Fibroblast of skin of back (primary cell): Measurements from ENCODE around the gene TNFRSF12A.
A peak's percentile ranks its signal among the peaks of the same experiment; 100 is the strongest.

Source experiments
- DNase-seq: peaks from one replicate; pipeline ENCODE4 v3.0.0-alpha.2; 2013

The TNFRSF12A gene

GRCh38 chr16:3012828-3013420, 7.2 kb upstream of the TNFRSF12A start, which contains the start of gene CLDN9:
CLDN9 (plus strand) TSS chr16:3012923; CDS start chr16:3013363, 440 bp downstream.
- peak; percentile 31 for DNase-seq

- DNase-seq, result no peak
These were observed 6.6 kb upstream of the TNFRSF12A start for GRCh38 chr16:3013491-3013951.

- no peak for DNase-seq
These were observed 6.0 kb upstream of the TNFRSF12A start for GRCh38 chr16:3013998-3014690.

GRCh38 chr16:3014971-3015370, 5.2 kb upstream of the TNFRSF12A start:
- no peak for DNase-seq

- no peak for DNase-seq
These were observed 4.2 kb upstream of the TNFRSF12A start for GRCh38 chr16:3015865-3016521.

- DNase-seq, result no peak
These were observed 2.8 kb upstream of the TNFRSF12A start for GRCh38 chr16:3017344-3017743.

- DNase-seq, result peak; percentile 23
These were observed 2.2 kb upstream of the TNFRSF12A start, which contains the start of gene CLDN6 for GRCh38 chr16:3017794-3018506. CLDN6 (minus strand) TSS chr16:3018183; CDS start chr16:3016021, 2,162 bp downstream.

- no peak for DNase-seq
These were observed 448 bp upstream of the TNFRSF12A start for GRCh38 chr16:3019594-3020246.

GRCh38 chr16:3020604-3021448, 658 bp downstream of the TNFRSF12A start:
- DNase-seq, result peak; percentile 93

- DNase-seq, result peak; percentile 98
These were observed 1.5 kb downstream of the TNFRSF12A start for GRCh38 chr16:3021449-3022207.

GRCh38 chr16:3022208-3022683, 2.1 kb downstream of the TNFRSF12A start:
- DNase-seq, result peak; percentile 98

- peak; percentile 84 for DNase-seq
These were observed 2.7 kb downstream of the TNFRSF12A start for GRCh38 chr16:3022684-3023414.

- DNase-seq, result peak; percentile 91
These were observed 3.2 kb downstream of the TNFRSF12A start for GRCh38 chr16:3023415-3023668.

- DNase-seq, result peak; percentile 97
These were observed 3.7 kb downstream of the TNFRSF12A start, which contains the start of the genes HCFC1R1 and THOC6 for GRCh38 chr16:3023669-3024478. HCFC1R1 (minus strand) TSS chr16:3023942; CDS start chr16:3023941, 1 bp downstream. THOC6 (plus strand) TSS chr16:3024035; CDS start chr16:3024327, 292 bp downstream.

- no peak for DNase-seq
These were observed 5.1 kb downstream of the TNFRSF12A start for GRCh38 chr16:3025032-3026002.

GRCh38 chr16:3026003-3026378, 5.8 kb downstream of the TNFRSF12A start:
- DNase-seq, result no peak
